Activated gamma-delta T cell (primary cell): ENCODE data around the gene EHD1.
"Not testable (repeated sequence)": the region's sequence is repeated elsewhere in the genome, so short reads cannot be mapped to it uniquely, and the experiment has no call there.

Source experiments
- DNase-seq: peaks from one replicate; lab custom pipeline; 2025; lab: John Stamatoyannopoulos, UW

The EHD1 gene

DNA sequence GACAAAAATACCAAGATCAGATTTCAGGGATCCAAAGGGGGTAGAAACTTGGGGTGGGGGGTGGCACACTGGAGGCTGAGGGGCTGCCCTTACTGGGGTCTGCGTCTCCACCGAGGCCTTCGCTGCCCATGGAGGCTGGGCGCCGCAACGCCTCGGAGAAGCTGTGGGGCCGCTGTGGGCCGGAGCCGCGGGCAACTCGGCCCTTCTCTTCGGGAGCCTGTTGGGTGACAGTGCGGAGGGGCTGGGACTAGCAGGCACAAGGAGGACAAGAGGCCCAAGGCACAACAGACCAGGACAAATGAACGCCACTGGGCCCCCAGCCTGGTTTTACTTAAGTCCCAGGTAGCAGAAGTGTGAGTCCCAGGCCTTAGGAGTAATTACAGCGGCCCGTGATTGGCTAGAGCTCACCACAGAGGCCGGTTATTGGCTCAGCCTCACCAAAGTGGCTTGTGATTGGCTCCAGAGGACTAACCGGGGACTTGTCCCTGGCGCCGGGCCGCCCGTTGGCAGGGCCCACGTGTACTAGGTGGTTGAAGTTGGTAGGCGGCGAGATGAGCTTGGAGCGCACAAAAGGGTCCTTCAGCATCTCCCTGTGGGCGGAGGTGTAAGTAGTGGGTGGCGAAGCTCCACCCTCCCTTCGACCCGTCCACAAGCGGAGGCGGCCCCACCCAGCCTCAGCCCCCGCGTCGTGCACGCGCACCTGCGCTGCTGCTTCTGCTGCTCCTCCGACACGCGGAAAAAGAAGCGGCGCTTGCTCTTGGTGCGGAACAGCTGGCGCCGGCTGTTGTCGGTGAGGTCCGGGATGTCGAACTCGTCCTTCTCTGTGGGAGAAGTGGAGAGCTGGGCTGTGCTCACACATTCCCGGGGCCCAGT, 51.6 kb downstream of the EHD1 start:
- DNase-seq, result no peak

DNA sequence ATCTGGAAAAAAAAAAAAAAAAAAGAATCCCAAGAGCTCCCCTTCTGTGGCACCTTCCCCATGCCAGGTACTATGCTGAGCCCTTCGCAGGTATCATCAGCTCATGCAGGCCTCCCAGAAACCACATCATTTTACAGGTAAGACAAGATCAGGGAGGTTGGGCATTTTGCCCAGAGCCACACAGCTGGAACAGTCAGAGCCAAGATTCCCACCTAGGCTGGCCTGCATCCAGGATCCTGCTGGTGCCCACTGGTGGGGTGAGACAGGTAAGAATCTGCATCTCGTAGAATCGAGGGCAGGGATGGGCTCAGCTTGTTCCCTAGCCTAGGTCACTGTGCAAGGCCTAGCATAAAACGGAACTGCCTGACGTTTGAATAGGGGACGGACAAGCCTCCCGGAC, 52.4 kb downstream of the EHD1 start:
- no peak for DNase-seq

- no peak for DNase-seq
These were observed 54.8 kb downstream of the EHD1 start for GRCh38 chr11:64823568-64824119.

- no peak for DNase-seq
These were observed 60.9 kb downstream of the EHD1 start for GRCh38 chr11:64817476-64817875.

GRCh38 chr11:64815433-64815832, 63.0 kb downstream of the EHD1 start:
- DNase-seq, result not testable (repeated sequence)

GRCh38 chr11:64814712-64815187, 63.7 kb downstream of the EHD1 start:
- DNase-seq, result no peak

DNA sequence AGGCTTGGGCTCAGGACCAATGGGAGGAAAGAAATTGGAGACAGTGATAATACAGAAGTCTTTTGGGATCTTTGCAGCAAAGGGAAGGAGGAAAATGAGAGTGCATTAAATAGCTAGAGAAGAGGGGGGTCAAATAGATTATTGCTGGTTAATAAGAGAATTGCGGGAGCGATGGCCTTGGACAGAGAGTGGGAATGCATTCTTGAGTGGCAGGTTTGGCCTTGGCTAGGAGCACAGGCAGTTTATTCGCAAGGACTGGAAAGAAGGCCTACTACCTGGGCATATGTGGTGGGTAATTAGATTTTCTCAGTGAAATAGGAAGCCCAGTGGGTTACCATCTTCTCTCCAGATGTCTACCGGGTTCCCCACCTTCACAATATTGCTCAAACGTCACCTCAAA, 64.6 kb downstream of the EHD1 start:
- DNase-seq, result no peak

DNA sequence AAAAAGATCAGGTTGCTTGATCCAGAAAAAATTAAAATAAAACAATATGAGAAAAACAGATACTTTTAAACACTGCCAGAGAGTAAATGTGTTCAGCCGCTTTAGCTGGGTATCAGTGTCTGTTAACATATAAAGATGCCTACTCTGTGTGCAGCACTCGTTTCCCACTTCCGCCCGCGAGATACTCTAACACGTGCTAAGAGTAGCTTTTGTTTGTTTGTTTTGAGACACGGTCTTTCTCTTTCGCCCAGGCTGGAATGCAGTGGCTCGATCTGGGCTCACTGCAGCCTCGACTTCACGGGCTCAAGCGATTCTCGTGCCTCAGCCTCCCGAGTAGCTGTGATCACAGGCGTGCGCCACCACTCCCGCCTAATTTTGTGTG, 67.5 kb downstream of the EHD1 start:
- no peak for DNase-seq

GRCh38 chr11:64810271-64810890, 68.0 kb downstream of the EHD1 start, which contains the start of gene MEN1:
Gene MEN1, minus strand, starts transcription at chr11:64810551. Its CDS starts 442 bp downstream, at chr11:64810109.
- DNase-seq, result peak; percentile 54

- no peak for DNase-seq
These were observed 68.6 kb downstream of the EHD1 start for GRCh38 chr11:64809781-64810241.

- no peak for DNase-seq
These were observed 72.9 kb downstream of the EHD1 start for GRCh38 chr11:64805481-64805880.

DNA sequence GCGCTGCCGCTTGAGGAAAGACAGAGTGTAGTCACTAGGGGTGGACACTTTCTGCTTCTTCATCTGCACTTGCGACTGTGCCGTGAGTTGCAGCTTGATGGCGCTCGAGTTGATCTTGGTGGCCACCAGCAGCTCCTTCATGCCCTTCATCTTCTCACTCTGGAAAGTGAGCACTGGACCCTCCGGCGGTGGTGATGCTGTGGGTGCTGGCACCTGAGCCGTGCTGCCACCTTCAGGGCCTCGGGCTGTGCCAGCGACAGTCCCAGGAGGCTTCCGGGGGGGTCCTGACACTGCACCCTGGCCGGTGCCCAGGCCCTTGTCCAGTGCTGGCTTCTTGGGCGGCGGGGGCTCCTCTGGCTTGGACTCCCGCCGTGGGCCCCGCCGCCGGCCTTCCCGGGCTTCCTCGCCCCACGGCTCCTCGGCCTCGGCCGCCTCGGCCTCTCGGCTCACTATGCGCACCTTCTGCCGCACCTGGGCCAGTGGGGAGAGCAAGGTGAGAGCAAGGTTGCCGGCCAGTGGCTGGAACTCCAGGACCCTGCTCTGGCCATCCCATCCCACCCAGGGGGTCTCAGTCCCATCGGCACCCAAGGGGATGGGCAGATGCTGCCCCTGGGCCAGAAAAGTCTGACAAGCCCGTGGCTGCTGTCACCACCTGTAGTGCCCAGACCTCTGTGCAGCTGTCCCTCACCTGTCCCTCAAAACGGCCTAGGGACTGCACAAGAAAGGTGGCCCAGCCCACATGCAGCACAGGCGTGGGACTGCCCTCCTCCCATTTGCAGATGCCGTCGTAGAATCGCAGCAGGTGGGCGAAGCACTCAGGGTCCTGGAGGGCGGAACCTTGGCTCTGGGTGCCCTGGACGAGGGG, 73.8 kb downstream of the EHD1 start:
- DNase-seq, result no peak

DNA sequence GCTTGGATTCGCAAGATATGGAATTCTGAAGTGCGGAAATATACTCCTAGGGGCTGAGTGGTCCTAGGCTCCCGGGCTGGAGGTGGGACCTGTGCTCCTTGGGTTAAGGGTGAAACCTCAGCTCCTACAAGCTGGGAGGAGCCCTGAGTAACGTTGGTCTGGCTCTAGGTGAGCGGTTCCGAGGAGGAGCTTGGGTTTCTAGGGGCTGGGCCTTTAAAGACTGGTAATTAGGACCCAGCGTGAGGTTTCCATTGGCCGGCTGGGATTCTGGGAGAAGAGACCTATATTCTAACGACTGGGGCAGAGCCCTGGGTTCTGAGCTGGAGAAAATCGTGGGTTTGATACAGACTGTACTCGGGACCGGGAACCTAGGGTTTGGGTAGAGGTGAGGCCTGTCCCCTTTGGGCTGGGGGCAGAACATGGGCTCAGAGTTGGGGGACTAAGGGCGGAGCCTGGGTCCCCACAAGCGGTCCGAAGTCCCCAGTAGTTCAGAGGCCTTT, 74.5 kb downstream of the EHD1 start:
- DNase-seq, result no peak

DNA sequence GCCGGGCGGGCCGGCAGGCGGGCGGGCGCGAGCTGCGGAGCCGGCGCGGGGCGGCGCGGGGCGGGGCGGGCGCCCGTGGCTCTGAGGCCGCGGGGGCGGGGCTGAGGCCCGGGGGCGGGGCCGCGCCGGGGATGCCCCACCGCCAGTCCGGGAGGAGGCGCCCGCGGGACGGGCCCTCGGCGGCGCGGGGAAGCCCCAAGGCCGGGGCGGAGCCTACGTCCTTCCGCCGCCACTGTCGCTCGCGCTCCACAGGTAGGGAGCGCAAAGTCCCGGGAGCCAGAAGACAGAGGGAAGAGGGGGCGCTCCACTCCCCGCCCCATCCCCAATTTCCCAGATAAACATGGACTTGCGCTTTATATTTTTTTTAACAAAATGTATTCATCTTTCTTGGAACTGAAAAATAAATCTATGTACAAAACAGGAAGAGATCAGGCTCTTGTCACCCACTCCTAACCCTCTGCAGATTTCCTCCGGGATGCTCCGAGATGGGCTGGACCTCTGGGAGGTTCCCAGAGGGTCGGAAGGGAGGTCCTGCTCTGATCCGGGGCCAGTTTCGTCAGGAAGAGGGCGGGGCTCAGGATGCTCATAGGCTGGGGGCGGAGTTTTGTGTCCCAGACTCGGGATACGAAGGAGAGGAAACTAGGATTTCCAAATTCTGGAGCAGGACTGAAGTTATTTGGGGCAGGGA, 75.1 kb downstream of the EHD1 start, which contains the start of gene MAP4K2:
Gene MAP4K2 (minus strand): TSS at position 57 of the 688 bp plus-strand sequence. CDS start 65 bp downstream, outside the sequence.
- peak; percentile 78 for DNase-seq

DNA sequence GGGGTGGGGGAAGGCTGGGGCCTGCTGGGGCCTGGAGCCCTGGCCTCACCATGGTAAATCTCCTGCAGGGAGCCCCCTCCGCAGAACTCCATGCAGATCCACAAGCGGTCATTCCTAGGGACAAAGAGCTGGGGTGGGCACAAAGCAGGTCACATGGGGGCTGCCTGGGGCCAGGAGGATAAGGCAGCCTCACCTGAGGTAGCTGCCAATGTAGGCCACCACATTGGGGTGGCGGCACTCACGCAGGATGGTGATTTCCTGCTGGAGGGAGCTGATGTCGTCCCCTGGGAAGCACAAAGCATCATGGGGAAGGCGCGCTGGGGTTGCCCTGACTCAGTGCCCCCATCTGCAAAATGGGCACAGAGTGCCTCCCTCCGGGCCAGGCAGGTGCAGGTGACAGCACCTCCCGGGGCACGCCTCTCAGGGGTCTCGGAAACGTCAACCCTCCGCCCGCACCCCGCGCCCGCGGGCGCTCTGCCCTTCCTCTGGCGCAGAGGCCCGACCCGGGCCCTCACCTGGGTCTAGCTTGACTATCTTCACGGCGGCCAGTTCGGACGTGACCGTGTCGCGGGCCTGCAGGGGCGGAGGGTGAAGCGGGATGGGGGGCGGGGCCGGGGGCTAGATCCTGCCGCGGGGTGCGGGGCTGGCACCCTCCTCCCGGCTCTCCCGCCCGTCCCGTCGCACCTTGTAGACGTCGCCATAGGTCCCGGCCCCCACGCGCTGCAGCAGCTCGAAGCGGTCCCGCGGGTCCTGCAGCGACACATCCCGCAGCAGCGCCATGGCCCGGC, 75.9 kb downstream of the EHD1 start:
- no peak for DNase-seq
